ENCODE measurements around the gene ANKRD33.

- no peak for TF ChIP-seq MAX (IDR thresholded peaks at IDR 0.05)
- TF ChIP-seq DMTF1 (CRISPR knock-in tag; IDR thresholded peaks at IDR 0.05), result no peak
- TF ChIP-seq RBM22 (optimal IDR thresholded peaks at IDR 0.05; ENCODE audit: low read length), result no peak
- TF ChIP-seq FOXK2 (IDR thresholded peaks at IDR 0.05), result no peak
- no peak for TF ChIP-seq ZNF670 (CRISPR knock-in tag; IDR thresholded peaks at IDR 0.05; ENCODE audit: borderline replicate concordance)
- no peak for TF ChIP-seq MZF1 (CRISPR knock-in tag; IDR thresholded peaks at IDR 0.05; ENCODE audit: borderline replicate concordance)
- TF ChIP-seq NR3C1 (CRISPR knock-in tag; IDR thresholded peaks at IDR 0.05), result no peak
- TF ChIP-seq ARNT2 (CRISPR knock-in tag; IDR thresholded peaks at IDR 0.05; ENCODE audit: low read depth), result no peak
- no peak for TF ChIP-seq YY1 (IDR thresholded peaks at IDR 0.05; ENCODE audit: insufficient read depth, insufficient replicate concordance, low read depth, low read length)
- TF ChIP-seq CCDC6 (CRISPR knock-in tag; IDR thresholded peaks at IDR 0.05), result no peak
- TF ChIP-seq KLF11 (CRISPR knock-in tag; IDR thresholded peaks at IDR 0.05), result no peak
These were observed 14.5 kb upstream of the ANKRD33 start for GRCh38 chr12:51873251-51873994.
